Urothelium cell line (cell line): ENCODE measurements around the gene CCDC85B.
A peak's percentile ranks its signal among the peaks of the same experiment; 100 is the strongest.

Source experiments
- DNase-seq: peaks from one replicate; pipeline ENCODE4 v3.0.0; 2011; ENCODE audit warnings: low spot score, mixed read lengths
- FAIRE-seq: peaks from 2 replicates; lab custom pipeline; 2011; peaks lifted over from hg19 to GRCh38; lab: Jason Lieb, UNC

The CCDC85B gene

DNA sequence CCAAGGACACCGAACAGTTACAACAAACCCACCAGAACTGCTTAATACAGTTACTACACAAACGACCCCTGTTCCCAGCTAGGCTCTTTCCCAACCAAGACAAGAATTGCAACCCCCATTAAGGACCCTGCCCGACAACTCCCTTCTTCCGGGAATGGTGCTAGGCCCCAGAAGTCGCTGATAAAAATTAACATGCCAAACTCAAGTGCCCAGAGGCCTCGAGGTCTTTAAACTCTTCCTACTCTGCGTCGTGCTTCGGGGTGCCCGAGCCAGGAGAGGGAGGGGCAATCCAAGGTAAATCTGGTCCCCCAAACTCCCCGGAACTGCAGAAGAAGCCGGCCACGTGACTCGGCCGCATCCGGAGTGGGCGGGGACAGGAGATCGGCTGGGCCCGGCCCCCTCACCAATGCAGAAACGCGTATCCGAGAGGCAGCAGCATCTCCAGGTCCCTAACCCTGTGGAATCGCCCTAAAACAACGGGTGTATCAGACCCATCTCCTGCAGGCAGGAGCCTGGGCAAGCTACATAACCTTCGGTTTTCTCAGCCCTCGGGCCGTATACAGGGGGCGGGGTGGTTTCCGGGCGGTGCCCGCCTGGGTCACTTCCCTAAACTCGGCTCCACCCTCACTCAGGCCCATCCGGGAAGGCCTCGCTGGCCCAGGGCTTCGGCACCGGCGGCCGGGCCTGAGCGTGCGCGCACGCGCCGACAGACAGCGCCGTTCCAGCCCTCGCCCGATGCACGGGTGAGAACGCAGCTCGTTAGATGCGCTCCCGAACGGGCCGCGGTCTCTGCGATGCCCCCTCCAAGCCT, 33.6 kb upstream of the CCDC85B start:
- FAIRE-seq, result no peak
- peak; percentile 65 for DNase-seq

DNA sequence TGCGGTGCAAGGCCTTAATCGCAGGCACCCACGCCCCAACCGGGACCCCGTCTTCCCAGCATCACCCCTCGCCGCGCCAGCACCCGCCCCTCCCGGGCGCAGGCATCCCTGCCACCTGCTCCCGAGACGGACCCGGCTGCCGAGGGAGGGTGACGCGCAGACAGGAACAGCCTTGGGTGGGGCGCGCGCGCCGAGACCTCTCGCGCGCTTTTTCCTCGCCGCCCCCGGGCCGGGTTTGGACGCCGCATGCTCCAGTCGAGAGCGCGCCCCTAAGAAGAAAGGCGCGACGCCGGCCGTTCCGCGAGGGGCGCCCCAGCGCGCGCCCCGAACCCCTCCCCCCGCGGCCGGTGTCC, 33.0 kb upstream of the CCDC85B start:
- DNase-seq (no peak), FAIRE-seq (no peak)

DNA sequence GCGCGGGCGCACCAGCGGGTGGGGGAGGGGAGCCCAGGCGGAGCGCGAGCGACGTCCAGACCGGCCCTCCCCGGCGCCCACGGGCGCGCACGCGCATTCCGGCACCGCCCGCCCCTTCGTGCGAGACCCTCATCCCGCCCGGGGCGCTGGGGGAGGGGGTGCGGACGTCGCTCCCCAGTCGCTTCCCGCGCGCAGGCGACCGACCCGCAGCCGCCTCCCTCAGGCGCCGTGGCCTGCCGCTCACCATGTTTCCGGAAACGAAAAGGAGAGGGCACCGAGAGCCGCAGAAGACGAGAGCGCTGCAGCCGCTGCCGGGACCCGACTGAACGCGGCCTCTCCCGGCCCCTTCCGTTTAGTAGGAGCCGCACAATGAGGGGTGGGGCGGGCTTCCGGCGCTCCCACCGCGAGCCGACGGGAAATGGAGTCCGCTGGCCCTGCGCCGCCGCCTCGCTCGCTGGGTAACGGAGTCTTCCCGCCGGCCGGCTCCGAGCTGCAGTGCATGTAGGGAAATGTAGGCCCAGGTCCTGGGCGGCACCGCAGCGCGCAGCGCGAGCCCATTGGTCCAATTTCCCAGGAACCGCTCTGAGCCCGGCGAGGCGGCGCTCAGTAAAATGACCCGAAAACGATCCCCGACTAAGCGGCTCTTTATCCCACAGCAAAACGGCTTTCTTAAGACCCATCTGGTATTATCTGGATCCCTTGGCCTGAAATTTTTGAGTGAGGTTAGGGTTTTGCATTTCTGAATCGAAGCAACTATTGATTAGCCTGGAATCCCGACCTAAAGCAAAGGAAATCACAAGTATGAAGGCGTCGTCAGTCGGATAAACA, 32.4 kb upstream of the CCDC85B start, which contains the start of gene CFL1:
TSS of gene CFL1 (minus strand) at position 328 of the 828 bp plus-strand sequence. CDS start at position 247, 81 bp downstream.
- DNase-seq, result peak; percentile 94

DNA sequence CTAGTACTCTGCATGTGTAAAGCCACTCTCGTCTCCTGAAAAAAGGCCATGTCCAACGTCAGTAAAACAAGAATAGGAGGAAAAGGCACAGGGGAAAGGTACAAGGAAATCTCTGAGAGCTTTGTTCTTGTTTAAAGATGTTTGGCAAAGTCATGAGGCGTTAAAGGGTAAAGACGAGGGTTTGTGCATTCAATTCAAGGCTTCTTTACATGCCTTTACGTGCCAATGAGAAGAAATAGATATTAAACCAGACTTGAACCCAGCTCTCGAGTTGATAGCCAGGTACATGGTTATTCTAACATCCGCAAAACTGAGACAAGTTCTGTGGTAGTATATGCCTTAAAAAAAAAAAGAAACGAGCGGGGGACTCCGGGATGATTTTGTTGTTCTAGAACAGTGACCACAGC, 31.8 kb upstream of the CCDC85B start:
- FAIRE-seq, result no peak
- no peak for DNase-seq

More for the DNA sequence above, 32.4 kb upstream of the CCDC85B start, which contains the start of gene CFL1:
- FAIRE-seq, result peak; percentile 55

DNA sequence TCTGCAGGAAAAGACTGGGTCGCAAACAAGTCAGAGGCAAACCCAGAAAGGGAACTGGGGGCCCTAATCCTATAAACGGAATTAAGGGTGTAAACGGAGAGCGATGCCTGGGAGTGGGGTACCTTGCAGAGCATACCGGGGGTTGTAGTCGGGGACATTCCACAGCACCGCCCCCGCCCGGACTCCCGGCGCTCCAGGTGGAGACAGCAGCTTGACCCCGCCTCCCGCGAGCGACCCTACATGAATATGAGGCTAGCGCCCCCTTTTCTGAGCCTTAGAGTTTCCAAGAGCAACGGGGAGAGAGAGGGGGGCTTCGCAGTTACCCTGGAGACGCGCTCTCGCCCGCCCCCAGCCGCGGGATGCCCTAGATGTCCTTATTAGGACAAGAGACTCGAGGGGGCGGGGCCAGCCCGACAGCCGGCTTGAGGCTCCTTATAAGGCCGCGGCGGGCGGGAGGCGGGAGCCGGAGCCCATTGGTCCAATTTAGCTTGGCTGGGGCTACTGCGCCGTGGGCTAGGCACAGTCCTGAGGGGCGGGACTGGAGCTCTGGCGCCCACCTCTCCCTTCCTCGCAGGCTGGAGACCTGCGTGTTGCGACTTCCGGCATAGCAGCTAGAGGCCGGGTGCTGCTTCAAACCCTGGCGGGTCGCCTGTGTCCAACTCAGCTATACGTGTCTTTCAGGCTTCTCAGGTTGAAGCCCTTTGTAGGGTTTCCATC, 31.2 kb upstream of the CCDC85B start:
- no peak for FAIRE-seq
- DNase-seq, result peak; percentile 94

DNA sequence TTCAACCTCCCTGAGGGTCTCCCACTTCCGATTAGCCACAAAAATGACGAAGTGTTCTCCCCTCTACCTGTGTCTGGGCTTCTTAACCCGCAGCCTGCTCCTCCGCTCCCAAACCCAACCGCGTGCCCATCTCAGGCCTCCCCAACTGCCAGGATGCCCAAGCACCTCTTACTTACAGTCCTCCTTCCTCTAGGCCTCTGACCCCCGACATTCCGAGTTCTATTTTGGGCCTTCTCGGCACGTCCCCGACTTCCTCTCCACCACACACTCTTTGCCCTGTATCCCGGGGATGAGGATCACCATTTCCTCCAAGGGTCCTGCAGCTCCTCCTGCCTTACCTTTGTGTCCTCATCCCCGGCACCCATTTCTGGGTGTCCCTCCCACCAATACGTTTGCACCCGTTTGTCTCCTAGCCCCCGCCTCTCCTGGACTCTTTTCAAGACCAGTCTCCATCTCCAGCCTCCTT, 30.6 kb upstream of the CCDC85B start:
- DNase-seq (no peak), FAIRE-seq (no peak)

DNA sequence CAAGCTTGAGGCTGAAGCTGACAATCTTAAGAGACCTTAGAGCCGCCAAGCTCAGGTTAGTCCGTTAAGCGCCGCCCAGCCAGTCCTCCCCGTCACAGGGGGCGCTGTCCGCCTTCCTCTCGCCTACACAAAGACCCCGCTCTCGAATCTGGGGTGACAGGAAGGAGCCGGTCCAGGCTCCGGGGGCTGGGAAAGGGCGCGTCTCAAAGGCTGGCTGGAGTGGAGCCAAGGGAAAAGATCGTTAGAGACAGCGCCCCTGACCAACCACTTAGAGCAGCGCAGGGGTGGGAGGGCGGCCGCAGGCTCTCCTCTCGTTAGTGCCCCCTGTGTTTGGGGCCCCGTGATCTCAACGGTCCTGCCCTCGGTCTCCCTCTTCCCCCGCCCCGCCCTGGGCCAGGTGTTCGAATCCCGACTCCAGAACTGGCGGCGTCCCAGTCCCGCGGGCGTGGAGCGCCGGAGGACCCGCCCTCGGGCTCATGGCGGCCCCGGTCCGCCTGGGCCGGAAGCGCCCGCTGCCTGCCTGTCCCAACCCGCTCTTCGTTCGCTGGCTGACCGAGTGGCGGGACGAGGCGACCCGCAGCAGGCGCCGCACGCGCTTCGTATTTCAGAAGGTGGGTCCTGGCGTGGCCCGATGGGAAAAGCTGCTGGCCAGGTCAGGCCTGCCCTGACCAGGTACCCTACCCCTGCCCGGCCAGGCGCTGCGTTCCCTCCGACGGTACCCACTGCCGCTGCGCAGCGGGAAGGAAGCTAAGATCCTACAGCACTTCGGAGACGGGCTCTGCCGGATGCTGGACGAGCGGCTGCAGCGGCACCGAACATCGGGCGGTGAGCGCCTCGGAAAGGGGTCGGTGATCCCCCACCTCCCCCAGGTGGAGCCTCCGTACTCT, 30.0 kb upstream of the CCDC85B start, which contains the start of gene MUS81:
TSS of gene MUS81 (plus strand) at position 156 of the 887 bp plus-strand sequence. CDS start at position 477, 321 bp downstream.
- FAIRE-seq, result no peak

DNA sequence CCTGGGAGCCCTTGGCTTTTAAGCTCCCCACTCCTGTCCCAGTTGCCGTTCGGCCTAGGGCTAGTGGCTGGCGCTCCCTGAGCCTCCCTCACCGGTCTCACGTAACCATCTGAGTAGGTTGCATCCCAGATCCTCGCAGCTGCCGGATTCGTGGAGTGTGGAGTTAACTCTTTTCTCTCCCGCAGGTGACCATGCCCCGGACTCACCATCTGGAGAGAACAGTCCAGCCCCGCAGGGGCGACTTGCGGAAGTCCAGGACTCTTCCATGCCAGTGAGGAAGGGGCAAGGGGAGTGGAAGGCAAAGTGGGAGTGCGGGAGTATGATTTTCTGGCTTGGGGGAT, 29.3 kb upstream of the CCDC85B start:
- no peak for DNase-seq
- FAIRE-seq, result no peak

More for the DNA sequence above, 30.0 kb upstream of the CCDC85B start, which contains the start of gene MUS81:
- peak; percentile 91 for DNase-seq

DNA sequence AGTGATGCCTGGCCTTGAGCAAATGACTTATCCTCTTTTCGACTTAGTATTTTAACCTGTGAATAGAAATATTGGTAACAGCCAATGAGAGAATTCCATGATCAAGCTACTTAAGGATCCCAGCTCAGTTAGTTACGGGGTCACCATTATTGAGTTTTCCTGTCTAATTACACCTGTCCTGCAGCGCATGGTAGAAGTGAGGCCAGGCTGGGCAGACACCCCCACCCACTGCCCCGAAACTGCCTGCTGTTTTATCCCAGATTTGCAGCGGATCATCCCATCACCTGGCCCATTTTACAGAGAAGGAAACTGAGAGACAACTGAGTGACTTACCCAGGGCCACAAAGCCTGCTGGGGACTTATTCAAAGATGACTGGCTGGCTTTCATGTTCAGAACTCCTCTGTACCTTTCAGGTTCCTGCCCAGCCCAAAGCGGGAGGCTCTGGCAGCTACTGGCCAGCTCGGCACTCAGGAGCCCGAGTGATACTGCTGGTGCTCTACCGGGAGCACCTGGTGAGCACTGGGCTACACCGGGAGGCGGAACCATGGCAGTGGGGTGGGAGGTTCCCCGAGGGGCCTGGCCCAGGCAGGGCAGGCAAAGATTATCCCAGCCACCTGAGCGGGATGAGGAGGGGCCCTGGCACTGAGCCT, 28.8 kb upstream of the CCDC85B start:
- FAIRE-seq (no peak), DNase-seq (no peak)

DNA sequence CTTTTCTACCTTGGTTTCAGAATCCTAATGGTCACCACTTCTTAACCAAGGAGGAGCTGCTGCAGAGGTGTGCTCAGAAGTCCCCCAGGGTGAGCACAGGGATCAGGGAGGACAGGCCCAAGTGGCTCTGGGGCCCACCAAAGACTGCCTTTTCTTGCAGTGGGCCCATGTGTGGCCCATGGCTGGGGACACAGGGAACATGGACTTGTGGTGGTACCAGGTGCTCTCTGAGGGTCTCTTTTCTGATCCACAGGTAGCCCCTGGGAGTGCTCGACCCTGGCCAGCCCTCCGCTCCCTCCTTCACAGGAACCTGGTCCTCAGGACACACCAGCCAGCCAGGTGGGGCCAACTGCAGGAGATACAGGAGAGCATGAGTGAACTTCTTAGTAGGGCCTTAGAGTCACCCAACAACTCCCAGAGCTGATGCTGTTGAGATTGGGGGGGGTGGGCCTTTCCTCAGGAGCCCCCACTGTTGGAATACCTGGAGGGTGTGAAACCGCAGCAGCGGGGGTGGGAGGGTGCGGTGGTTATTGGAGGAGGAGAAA, 28.2 kb upstream of the CCDC85B start:
- DNase-seq, result no peak
- FAIRE-seq, result no peak

DNA sequence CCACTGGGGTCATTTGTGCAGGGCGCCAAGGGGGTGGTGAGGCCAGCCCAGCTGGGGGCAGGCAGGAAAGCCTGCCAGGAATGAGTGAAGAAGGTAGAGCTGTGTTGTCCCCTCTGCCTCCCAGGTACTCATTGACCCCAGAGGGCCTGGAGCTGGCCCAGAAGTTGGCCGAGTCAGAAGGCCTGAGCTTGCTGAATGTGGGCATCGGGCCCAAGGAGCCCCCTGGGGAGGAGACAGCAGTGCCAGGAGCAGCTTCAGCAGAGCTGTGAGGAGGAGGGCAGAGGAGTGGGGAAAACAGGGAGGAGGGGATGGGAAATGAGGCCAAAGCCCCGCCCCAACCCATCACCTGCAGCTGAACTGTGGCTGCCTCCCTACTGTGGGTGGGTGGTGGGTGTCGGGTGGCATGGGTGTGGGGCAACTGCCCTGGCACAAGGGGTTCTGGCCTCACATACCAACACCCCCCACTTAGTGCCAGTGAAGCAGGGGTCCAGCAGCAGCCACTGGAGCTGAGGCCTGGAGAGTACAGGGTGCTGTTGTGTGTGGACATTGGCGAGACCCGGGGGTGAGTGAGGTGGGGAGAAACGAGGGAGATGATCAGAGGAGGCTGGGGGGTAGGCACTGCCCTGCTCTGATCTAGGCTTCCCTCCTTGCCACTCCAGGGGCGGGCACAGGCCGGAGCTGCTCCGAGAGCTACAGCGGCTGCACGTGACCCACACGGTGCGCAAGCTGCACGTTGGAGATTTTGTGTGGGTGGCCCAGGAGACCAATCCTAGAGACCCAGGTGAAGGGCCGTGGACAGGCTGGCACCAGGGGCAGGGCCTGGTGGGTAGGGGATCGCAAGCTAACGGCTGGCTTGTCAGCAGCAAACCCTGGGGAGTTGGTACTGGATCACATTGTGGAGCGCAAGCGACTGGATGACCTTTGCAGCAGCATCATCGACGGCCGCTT, 27.3 kb upstream of the CCDC85B start:
- no peak for FAIRE-seq
- no peak for DNase-seq

DNA sequence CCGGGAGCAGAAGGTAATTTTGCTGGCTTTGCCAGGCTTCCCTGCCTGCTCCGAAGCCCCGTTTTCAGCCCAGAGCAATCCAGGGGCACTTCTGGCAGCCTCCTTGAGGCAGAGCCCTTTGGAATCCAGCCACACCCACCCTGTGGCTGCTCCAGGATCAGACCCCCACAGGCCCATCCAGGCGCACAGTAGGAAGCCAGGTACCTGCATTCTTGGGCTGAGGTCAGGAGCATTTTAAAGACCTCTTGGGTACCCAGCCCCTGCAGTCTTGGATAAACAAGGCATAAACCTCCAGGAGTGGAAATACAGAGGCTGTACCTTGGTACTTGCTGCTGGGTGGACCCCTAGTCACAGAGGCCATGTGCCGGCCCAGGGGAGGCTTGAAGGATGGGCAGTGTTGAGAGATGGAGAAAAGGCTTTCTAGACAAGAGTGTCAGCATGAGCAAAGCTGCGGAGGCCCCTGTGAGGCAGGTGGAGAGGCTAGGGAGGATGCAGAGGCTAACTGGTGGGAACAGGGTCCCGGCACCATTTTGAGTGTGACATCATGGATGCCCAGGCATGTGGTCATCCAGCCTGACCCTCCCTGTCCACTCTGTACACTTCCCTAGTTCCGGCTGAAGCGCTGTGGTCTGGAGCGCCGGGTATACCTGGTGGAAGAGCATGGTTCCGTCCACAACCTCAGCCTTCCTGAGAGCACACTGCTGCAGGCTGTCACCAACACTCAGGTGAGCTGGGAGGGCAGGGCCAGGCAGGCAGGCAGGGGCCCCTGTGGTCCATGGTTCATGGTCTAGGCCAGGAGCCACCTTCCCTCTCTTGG, 26.4 kb upstream of the CCDC85B start:
- no peak for FAIRE-seq
- DNase-seq, result no peak

DNA sequence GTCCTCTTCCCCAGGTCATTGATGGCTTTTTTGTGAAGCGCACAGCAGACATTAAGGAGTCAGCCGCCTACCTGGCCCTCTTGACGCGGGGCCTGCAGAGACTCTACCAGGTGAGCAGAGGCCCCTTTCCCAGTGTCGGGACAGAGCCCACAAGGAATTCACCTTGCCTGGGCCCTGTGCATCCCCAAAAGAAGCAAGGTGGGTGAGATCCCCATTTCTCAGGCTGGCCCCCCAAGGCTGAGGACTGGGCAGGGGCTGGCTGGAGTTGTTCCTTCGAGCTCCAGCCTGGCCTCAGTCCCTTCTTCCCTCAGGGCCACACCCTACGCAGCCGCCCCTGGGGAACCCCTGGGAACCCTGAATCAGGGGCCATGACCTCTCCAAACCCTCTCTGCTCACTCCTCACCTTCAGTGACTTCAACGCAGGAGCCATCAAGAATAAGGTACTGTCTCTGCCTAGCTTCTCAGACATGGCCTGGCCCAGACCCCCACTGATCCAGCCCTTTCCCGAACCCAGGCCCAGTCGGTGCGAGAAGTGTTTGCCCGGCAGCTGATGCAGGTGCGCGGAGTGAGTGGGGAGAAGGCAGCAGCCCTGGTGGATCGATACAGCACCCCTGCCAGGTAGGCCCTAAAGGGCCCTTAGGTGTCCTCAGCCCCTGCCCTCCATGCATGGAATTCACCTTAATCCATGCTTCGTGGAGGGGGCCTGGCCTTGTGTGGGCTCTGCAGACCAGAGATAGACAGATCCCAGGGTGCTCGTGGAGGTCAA, 25.6 kb upstream of the CCDC85B start:
- DNase-seq (no peak), FAIRE-seq (no peak)

DNA sequence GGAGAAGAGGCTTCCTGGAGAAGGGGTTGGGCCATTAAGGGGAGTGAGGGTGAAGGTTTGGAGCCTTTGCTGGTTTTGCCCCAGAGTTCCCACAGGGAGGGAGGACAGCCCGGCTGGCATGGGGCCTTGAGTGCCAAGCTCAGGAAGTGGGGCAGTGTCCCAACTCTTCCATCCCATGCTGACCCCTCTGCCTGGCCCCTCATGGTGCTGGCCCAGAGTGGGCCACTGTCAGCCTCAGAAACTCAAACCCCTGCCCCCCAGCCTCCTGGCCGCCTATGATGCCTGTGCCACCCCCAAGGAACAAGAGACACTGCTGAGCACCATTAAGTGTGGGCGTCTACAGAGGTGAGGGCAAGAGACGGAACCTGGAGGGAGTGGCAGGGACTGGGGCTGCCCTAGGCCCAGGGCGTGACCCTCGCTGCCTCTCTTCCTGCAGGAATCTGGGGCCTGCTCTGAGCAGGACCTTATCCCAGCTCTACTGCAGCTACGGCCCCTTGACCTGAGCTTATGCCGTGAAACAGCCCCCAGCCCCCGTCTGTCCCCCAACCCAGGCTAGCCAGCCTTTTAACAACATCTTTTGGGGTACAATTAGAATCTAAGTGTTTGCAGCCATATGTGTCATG, 24.8 kb upstream of the CCDC85B start:
- no peak for FAIRE-seq
- no peak for DNase-seq

DNA sequence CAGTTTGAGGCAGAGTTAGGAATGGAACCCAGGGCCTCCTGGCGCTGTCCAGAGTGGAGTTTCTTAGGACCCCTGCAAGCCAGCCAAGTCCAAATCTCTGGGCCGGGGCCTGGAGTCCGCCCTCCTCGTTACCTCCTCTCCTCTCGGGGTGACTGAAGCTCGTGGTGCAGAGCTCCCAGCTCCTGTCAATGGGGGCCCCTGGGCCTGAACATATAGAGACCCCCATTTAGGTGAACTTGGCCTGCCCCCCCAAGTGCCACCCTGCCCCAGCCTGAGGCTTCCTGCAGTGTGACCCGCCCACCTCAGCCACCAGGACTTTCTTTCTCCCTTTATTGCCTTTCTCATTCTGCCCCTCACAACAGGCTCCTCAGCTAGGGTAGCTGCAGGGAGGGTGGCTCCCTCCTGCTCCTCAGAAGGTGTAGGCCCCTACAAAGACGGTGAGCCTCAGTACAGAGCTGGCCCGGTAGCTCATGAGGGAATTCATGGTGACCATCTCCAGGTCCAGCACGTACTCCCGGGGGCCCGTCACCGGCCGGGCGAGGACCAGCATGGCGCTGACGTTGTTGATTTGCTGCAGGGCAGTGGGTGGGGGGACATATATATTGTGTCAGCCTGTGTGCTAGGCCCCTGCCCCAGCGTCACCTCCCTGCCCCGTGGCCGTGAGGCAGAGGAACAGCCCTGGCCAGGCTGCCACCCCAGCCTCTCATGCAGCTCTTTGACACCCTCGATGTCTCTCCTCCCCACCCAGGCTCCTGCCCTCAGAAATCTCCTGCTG, 23.8 kb upstream of the CCDC85B start:
- FAIRE-seq (no peak), DNase-seq (no peak)
